ENCODE measurements around the gene RAB43. TPM values are rescaled to one million over a fixed set of nuclear protein-coding genes. Genes with fewer than 3 reads are reported as not detected.

Gene RAB43
- total RNA-seq, 1 donor: 13.4 TPM

DNA sequence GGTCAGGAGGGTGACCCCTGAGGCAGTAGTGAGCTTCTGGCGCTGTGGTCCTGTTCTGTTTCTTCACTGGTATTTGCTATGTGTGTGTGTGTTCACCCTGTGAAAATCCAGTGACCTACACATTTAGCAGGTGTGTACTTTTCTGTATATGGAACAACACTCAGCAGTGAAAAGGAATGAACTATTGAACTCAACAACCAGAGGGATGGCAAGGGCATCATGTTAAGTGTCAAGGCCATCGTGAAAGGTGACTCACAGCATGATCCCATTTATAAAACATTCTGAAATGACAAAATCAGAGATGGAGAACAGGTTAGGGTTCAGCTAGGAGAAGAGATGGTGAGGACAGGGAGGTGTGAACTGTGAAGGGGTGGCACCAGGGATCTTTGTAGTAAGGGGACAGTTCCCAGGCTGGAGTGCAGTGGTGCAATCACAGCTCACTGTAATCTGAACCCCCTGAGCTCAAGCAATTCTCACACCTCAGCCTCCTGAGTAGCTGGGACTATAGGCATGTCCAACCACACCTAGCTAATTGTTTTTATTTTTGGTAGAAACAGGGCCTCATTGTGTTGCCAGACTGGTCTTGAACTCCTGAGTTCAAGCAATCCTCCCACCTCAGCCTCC is 10.0 kb upstream of the RAB43 start:
- Histone ChIP-seq H3K4me1 (ENCODE audit: insufficient read depth, low read length) (no peaks in the 10 kb centered on the region), H3K27me3 (ENCODE audit: insufficient read depth, low read length) (no peaks in the 10 kb centered on the region), H2AFZ (ENCODE audit: low read length) (no peak overlapping the region), H3K4me2 (ENCODE audit: insufficient read depth, low read length) (no peak overlapping the region), H3K4me3 (ENCODE audit: insufficient read depth, low read length) (no peak overlapping the region), H3K9me3 (ENCODE audit: low read depth, low read length) (no peaks in the 10 kb centered on the region), H4K20me1 (ENCODE audit: insufficient read depth, low read length) (no peaks in the 10 kb centered on the region), H3K79me2 (ENCODE audit: insufficient read depth, low read length) (no peaks in the 10 kb centered on the region), H3K27ac (ENCODE audit: low read depth, low read length) (no peak overlapping the region), H3K36me3 (ENCODE audit: insufficient read depth, low read length) (peaks cover 56% of the 10 kb centered on the region)
- no peak for DNase-seq (ENCODE audit: insufficient read length, low spot score, missing footprints)
- no peak for TF ChIP-seq CTCF (IDR thresholded peaks at IDR 0.05; ENCODE audit: extremely low read depth, low read depth, low read length)

DNA sequence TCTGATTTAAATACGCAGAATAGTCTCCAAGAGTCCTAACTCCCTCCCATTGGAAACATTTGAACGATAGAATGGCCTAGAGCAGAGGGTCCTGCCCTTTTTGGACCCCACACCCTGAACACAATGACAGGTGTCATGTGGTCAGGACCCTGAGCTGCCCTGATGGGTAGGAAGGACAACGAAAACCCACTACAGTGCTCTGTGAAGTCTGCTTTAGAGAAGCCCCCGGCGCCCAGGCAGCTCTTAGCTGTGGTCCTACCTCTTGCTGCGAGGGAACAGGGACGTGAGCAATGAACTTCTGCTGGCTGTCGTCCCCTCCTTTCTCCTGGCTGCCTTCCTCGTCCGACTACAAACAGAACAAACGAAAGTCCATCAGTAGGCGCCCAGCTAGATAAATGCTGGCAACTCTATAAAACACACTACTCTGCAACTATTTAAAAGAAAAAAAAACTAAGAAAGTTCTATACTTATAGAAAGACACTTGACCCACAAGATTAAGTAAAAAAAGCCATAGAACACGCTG is 8.7 kb upstream of the RAB43 start:
- Histone ChIP-seq H2AFZ (ENCODE audit: low read length) (no peak overlapping the region), H4K20me1 (ENCODE audit: insufficient read depth, low read length) (no peaks in the 10 kb centered on the region), H3K4me2 (ENCODE audit: insufficient read depth, low read length) (no peak overlapping the region), H3K79me2 (ENCODE audit: insufficient read depth, low read length) (no peaks in the 10 kb centered on the region), H3K27ac (ENCODE audit: low read depth, low read length) (no peak overlapping the region), H3K27me3 (ENCODE audit: insufficient read depth, low read length) (no peaks in the 10 kb centered on the region), H3K36me3 (ENCODE audit: insufficient read depth, low read length) (peaks cover 55% of the 10 kb centered on the region), H3K4me1 (ENCODE audit: insufficient read depth, low read length) (no peaks in the 10 kb centered on the region), H3K4me3 (ENCODE audit: insufficient read depth, low read length) (no peak overlapping the region), H3K9me3 (ENCODE audit: low read depth, low read length) (no peaks in the 10 kb centered on the region)
- TF ChIP-seq CTCF (IDR thresholded peaks at IDR 0.05; ENCODE audit: extremely low read depth, low read depth, low read length): no peak
- DNase-seq (ENCODE audit: insufficient read length, low spot score, missing footprints): peak; percentile 51

- TF ChIP-seq CTCF (IDR thresholded peaks at IDR 0.05; ENCODE audit: extremely low read depth, low read depth, low read length): no peak
- H3K4me1 ChIP-seq (ENCODE audit: insufficient read depth, low read length): no peaks in the 10 kb centered on the region
- H3K27me3 ChIP-seq (ENCODE audit: insufficient read depth, low read length): no peaks in the 10 kb centered on the region
- no peak overlapping the region for H3K27ac ChIP-seq (ENCODE audit: low read depth, low read length)
- H3K9me3 ChIP-seq (ENCODE audit: low read depth, low read length): no peaks in the 10 kb centered on the region
- H3K79me2 ChIP-seq (ENCODE audit: insufficient read depth, low read length): no peaks in the 10 kb centered on the region
- H3K4me2 ChIP-seq (ENCODE audit: insufficient read depth, low read length): no peak overlapping the region
- H3K36me3 ChIP-seq (ENCODE audit: insufficient read depth, low read length): peaks cover 41% of the 10 kb centered on the region
- no peak for DNase-seq (ENCODE audit: insufficient read length, low spot score, missing footprints)
- no peak overlapping the region for H2AFZ ChIP-seq (ENCODE audit: low read length)
- H4K20me1 ChIP-seq (ENCODE audit: insufficient read depth, low read length): peaks cover under 1% of the 10 kb centered on the region
- H3K4me3 ChIP-seq (ENCODE audit: insufficient read depth, low read length): no peak overlapping the region
Observed at GRCh38 chr3:129128357-129129155, 7.0 kb upstream of the RAB43 start.

- no peaks in the 10 kb centered on the region for H3K27me3 ChIP-seq (ENCODE audit: insufficient read depth, low read length)
- no peak overlapping the region for H3K27ac ChIP-seq (ENCODE audit: low read depth, low read length)
- peaks cover 4% of the 10 kb centered on the region for H4K20me1 ChIP-seq (ENCODE audit: insufficient read depth, low read length)
- no peak overlapping the region for H2AFZ ChIP-seq (ENCODE audit: low read length)
- H3K36me3 ChIP-seq (ENCODE audit: insufficient read depth, low read length): peaks cover 28% of the 10 kb centered on the region
- H3K4me1 ChIP-seq (ENCODE audit: insufficient read depth, low read length): no peaks in the 10 kb centered on the region
- H3K79me2 ChIP-seq (ENCODE audit: insufficient read depth, low read length): no peaks in the 10 kb centered on the region
- DNase-seq (ENCODE audit: insufficient read length, low spot score, missing footprints): peak; percentile 66
- no peaks in the 10 kb centered on the region for H3K9me3 ChIP-seq (ENCODE audit: low read depth, low read length)
- no peak for TF ChIP-seq CTCF (IDR thresholded peaks at IDR 0.05; ENCODE audit: extremely low read depth, low read depth, low read length)
- no peak overlapping the region for H3K4me3 ChIP-seq (ENCODE audit: insufficient read depth, low read length)
- H3K4me2 ChIP-seq (ENCODE audit: insufficient read depth, low read length): no peak overlapping the region
Observed at GRCh38 chr3:129126726-129127280, 5.2 kb upstream of the RAB43 start.
